GM12878 (cell line): ENCODE measurements around the gene RPL3. TPM values are rescaled to one million over a fixed set of nuclear protein-coding genes. Genes with fewer than 3 reads are reported as not detected.

Experiments used
- CUX1 ChIP-seq: IDR thresholded peaks from 2 replicates; pipeline ENCODE4 v1.6.1; 2012; ENCODE audit warnings: improper control_type of control experiment, low read depth, low read length; ENCODE audit not compliant: insufficient replicate concordance
- ETV6 ChIP-seq, 2 experiments: fragments of 450-650 bp in 1 of 2; IDR thresholded peaks in 1 of 2; conservative IDR thresholded peaks in 1 of 2; 2 replicates each; pipeline ENCODE4 v1.6.1; 2014; ENCODE audit warnings: antibody characterized with exemption in 1 of 2, borderline replicate concordance in 1 of 2, low read depth in 1 of 2, mild to moderate bottlenecking in 1 of 2, moderate library complexity in 1 of 2
- EZH2 ChIP-seq: IDR thresholded peaks from 2 replicates; pipeline ENCODE4 v1.6.1; 2012; ENCODE audit warnings: low read depth, mild to moderate bottlenecking, control low read depth, inconsistent platforms, low read length, borderline replicate concordance; ENCODE audit not compliant: control insufficient read depth
- GATAD2B ChIP-seq: fragments of 450-650 bp; conservative IDR thresholded peaks from 2 replicates; pipeline ENCODE4 v1.6.1; 2017; ENCODE audit warnings: low read depth, mild to moderate bottlenecking, moderate library complexity
- MEF2A ChIP-seq: IDR thresholded peaks from 2 replicates; pipeline ENCODE4 v1.6.1; 2011; ENCODE audit warnings: low read depth, mild to moderate bottlenecking, low read length, moderate library complexity; ENCODE audit not compliant: insufficient read depth
- NBN ChIP-seq: fragments of 450-650 bp; IDR thresholded peaks from 2 replicates; pipeline ENCODE4 v1.6.1; 2016
- NFYA ChIP-seq: IDR thresholded peaks from 2 replicates; pipeline ENCODE4 v1.6.1; 2011; ENCODE audit warnings: low read depth, mild to moderate bottlenecking, low read length, improper control_type of control experiment, borderline replicate concordance
- TCF3 ChIP-seq: IDR thresholded peaks from 2 replicates; pipeline ENCODE4 v1.6.1; 2012; ENCODE audit warnings: low read depth, mild to moderate bottlenecking, low read length, borderline replicate concordance; ENCODE audit not compliant: insufficient read depth
- TCF7 ChIP-seq: IDR thresholded peaks from 2 replicates; pipeline ENCODE4 v1.6.1; 2014; ENCODE audit warnings: antibody characterized with exemption, borderline replicate concordance
- ZZZ3 ChIP-seq: IDR thresholded peaks from 2 replicates; pipeline ENCODE4 v1.6.1; 2011; ENCODE audit warnings: low read depth; ENCODE audit not compliant: control insufficient read depth, insufficient read length
- polyA plus RNA-seq, 11 experiments: library from polyadenylated mRNA; depleted of rRNA in 4 of 11; unstranded in 6 of 11; stranded (reverse) in 5 of 11; fragments of >200 nt; fragmentation: Nextera tagmentation in 4 of 11; fragmentation: Illumina TruSeq in 1 of 11; extraction: Ambion mirVana in 4 of 11; extraction: Trizol in 1 of 11; gene quantifications; 1 replicate in 1 of 11; 2 replicates in 10 of 11; pipeline versions ENCODE4 v1.2.1 to v1.2.3, GENCODE V29; 2011 to 2016; ENCODE audit warnings: inconsistent platforms in 2 of 11, missing spikeins in 2 of 11, low read depth in 1 of 11
- total RNA-seq, 4 experiments: library from RNA; depleted of rRNA in 3 of 4; stranded (reverse); fragments of >200 nt in 3 of 4; fragmentation: Illumina TruSeq in 1 of 4; extraction: Trizol in 1 of 4; gene quantifications; 2 replicates each; pipeline versions ENCODE4 v1.2.1 to v1.2.3, GENCODE V29; 2013 to 2021
- TF ChIP-seq, protein P1 (sequence below): fragments of 450-650 bp; formaldehyde crosslinking; IDR thresholded peaks from 2 replicates; pipeline ENCODE4 v1.4.0; 2020; ENCODE audit warnings: mild to moderate bottlenecking, moderate library complexity
- TF ChIP-seq, protein P2 (sequence below): fragments of 450-650 bp; IDR thresholded peaks from 2 replicates; pipeline ENCODE4 v1.6.1; 2017; ENCODE audit warnings: borderline replicate concordance
- TF ChIP-seq, protein P3 (sequence below): fragments of 450-650 bp; IDR thresholded peaks from 2 replicates; pipeline ENCODE4 v1.6.1; 2017; ENCODE audit warnings: mild to moderate bottlenecking

The RPL3 gene
- total and polyA plus RNA-seq, 10 of the 15 experiments (the other 5 are each of a cell fraction or from before 2014, with no cell fraction given) = 1,534 to 6,791 (median 3,992) TPM

GRCh38 chr22:39319284-39320022 lies at the start of gene RPL3 (continued):
- TF ChIP-seq TCF7 = no peak
- peak; percentile 87; the same call in 1 of the 2 replicates for TF ChIP-seq TCF3
- peak; percentile 91 for TF ChIP-seq NBN
- peak in 1 of 2 experiments; percentile 54; a peak in 1 of 4 replicates for TF ChIP-seq ETV6 (conservative IDR thresholded peaks at IDR 0.05 in 1 of 2, IDR thresholded peaks at IDR 0.05 in 1 of 2; ENCODE audit: borderline replicate concordance in 1 of 2, low read depth in 1 of 2)
- TF ChIP-seq, protein P1, sequence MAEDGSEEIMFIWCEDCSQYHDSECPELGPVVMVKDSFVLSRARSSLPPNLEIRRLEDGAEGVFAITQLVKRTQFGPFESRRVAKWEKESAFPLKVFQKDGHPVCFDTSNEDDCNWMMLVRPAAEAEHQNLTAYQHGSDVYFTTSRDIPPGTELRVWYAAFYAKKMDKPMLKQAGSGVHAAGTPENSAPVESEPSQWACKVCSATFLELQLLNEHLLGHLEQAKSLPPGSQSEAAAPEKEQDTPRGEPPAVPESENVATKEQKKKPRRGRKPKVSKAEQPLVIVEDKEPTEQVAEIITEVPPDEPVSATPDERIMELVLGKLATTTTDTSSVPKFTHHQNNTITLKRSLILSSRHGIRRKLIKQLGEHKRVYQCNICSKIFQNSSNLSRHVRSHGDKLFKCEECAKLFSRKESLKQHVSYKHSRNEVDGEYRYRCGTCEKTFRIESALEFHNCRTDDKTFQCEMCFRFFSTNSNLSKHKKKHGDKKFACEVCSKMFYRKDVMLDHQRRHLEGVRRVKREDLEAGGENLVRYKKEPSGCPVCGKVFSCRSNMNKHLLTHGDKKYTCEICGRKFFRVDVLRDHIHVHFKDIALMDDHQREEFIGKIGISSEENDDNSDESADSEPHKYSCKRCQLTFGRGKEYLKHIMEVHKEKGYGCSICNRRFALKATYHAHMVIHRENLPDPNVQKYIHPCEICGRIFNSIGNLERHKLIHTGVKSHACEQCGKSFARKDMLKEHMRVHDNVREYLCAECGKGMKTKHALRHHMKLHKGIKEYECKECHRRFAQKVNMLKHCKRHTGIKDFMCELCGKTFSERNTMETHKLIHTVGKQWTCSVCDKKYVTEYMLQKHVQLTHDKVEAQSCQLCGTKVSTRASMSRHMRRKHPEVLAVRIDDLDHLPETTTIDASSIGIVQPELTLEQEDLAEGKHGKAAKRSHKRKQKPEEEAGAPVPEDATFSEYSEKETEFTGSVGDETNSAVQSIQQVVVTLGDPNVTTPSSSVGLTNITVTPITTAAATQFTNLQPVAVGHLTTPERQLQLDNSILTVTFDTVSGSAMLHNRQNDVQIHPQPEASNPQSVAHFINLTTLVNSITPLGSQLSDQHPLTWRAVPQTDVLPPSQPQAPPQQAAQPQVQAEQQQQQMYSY (CRISPR knock-in tag) = peak; percentile 69; the same call in 1 of the 2 replicates
- TF ChIP-seq NFYA = no peak
- TF ChIP-seq, protein P2, sequence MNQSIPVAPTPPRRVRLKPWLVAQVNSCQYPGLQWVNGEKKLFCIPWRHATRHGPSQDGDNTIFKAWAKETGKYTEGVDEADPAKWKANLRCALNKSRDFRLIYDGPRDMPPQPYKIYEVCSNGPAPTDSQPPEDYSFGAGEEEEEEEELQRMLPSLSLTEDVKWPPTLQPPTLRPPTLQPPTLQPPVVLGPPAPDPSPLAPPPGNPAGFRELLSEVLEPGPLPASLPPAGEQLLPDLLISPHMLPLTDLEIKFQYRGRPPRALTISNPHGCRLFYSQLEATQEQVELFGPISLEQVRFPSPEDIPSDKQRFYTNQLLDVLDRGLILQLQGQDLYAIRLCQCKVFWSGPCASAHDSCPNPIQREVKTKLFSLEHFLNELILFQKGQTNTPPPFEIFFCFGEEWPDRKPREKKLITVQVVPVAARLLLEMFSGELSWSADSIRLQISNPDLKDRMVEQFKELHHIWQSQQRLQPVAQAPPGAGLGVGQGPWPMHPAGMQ = no peak
- TF ChIP-seq ZZZ3 = no peak
- peak; percentile 79 for TF ChIP-seq GATAD2B
- TF ChIP-seq EZH2 = no peak
- TF ChIP-seq CUX1 = no peak
- TF ChIP-seq, protein P3, sequence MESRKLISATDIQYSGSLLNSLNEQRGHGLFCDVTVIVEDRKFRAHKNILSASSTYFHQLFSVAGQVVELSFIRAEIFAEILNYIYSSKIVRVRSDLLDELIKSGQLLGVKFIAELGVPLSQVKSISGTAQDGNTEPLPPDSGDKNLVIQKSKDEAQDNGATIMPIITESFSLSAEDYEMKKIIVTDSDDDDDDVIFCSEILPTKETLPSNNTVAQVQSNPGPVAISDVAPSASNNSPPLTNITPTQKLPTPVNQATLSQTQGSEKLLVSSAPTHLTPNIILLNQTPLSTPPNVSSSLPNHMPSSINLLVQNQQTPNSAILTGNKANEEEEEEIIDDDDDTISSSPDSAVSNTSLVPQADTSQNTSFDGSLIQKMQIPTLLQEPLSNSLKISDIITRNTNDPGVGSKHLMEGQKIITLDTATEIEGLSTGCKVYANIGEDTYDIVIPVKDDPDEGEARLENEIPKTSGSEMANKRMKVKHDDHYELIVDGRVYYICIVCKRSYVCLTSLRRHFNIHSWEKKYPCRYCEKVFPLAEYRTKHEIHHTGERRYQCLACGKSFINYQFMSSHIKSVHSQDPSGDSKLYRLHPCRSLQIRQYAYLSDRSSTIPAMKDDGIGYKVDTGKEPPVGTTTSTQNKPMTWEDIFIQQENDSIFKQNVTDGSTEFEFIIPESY = no peak
- TF ChIP-seq MEF2A = no peak
